HK-2 (cell line): ENCODE measurements around the gene VPS16.
A peak's percentile ranks its signal among the peaks of the same experiment; 100 is the strongest.
"Not testable (repeated sequence)": the region's sequence is repeated elsewhere in the genome, so short reads cannot be mapped to it uniquely, and the experiment has no call there.

Source experiments
- DNase-seq: peaks from one replicate; pipeline ENCODE4 v3.0.0-alpha.2; 2018; ENCODE audit not compliant: unreplicated experiment

VPS16 gene

GRCh38 chr20:2869381-2869780 lies 28.8 kb downstream of the VPS16 start:
- no peak for DNase-seq

- no peak for DNase-seq
Measured at GRCh38 chr20:2871111-2871465, 30.5 kb downstream of the VPS16 start.

GRCh38 chr20:2871661-2872458 lies 31.3 kb downstream of the VPS16 start:
- no peak for DNase-seq

GRCh38 chr20:2872459-2873009 lies 32.0 kb downstream of the VPS16 start:
- DNase-seq, result peak; percentile 31

GRCh38 chr20:2873010-2873746 lies 32.6 kb downstream of the VPS16 start, which contains the start of gene PTPRA:
PTPRA (plus strand) TSS chr20:2873481; CDS start chr20:2964278, 90,797 bp downstream.
- peak; percentile 96 for DNase-seq

- DNase-seq, result no peak
Measured at GRCh38 chr20:2873747-2874041, 33.1 kb downstream of the VPS16 start.

- no peak for DNase-seq
Measured at GRCh38 chr20:2874456-2874855, 33.9 kb downstream of the VPS16 start.

- no peak for DNase-seq
Measured at GRCh38 chr20:2875690-2876203, 35.2 kb downstream of the VPS16 start.

GRCh38 chr20:2878515-2878914 lies 38.0 kb downstream of the VPS16 start:
- DNase-seq, result no peak

GRCh38 chr20:2879146-2879545 lies 38.6 kb downstream of the VPS16 start:
- DNase-seq, result no peak

GRCh38 chr20:2880650-2881049 lies 40.1 kb downstream of the VPS16 start:
- DNase-seq, result no peak

- DNase-seq, result no peak
Measured at GRCh38 chr20:2883726-2884637, 43.4 kb downstream of the VPS16 start.

GRCh38 chr20:2887715-2888114 lies 47.2 kb downstream of the VPS16 start:
- no peak for DNase-seq

GRCh38 chr20:2888224-2888955 lies 47.8 kb downstream of the VPS16 start:
- no peak for DNase-seq

- no peak for DNase-seq
Measured at GRCh38 chr20:2889209-2889608, 48.7 kb downstream of the VPS16 start.

GRCh38 chr20:2889797-2890196 lies 49.3 kb downstream of the VPS16 start:
- no peak for DNase-seq

- DNase-seq, result no peak
Measured at GRCh38 chr20:2890742-2891141, 50.2 kb downstream of the VPS16 start.

- DNase-seq, result no peak
Measured at GRCh38 chr20:2891343-2891742, 50.8 kb downstream of the VPS16 start.

- DNase-seq, result no peak
Measured at GRCh38 chr20:2892376-2892775, 51.8 kb downstream of the VPS16 start.

- DNase-seq, result no peak
Measured at GRCh38 chr20:2894221-2894620, 53.7 kb downstream of the VPS16 start.

- not testable (repeated sequence) for DNase-seq
Measured at GRCh38 chr20:2895154-2895553, 54.6 kb downstream of the VPS16 start.
